Measurements from ENCODE around the gene ZNF655.

Gene ZNF655

GRCh38 chr7:99535667-99536066, 22.8 kb upstream of the ZNF655 start (continued):
- TF ChIP-seq, protein P1, sequence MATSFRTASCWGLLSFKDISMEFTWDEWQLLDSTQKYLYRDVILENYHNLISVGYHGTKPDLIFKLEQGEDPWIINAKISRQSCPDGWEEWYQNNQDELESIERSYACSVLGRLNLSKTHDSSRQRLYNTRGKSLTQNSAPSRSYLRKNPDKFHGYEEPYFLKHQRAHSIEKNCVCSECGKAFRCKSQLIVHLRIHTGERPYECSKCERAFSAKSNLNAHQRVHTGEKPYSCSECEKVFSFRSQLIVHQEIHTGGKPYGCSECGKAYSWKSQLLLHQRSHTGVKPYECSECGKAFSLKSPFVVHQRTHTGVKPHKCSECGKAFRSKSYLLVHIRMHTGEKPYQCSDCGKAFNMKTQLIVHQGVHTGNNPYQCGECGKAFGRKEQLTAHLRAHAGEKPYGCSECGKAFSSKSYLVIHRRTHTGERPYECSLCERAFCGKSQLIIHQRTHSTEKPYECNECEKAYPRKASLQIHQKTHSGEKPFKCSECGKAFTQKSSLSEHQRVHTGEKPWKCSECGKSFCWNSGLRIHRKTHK (tag by site-specific recombination; IDR thresholded peaks at IDR 0.05): no peak
- TF ChIP-seq, protein P2, sequence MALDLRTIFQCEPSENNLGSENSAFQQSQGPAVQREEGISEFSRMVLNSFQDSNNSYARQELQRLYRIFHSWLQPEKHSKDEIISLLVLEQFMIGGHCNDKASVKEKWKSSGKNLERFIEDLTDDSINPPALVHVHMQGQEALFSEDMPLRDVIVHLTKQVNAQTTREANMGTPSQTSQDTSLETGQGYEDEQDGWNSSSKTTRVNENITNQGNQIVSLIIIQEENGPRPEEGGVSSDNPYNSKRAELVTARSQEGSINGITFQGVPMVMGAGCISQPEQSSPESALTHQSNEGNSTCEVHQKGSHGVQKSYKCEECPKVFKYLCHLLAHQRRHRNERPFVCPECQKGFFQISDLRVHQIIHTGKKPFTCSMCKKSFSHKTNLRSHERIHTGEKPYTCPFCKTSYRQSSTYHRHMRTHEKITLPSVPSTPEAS (tag by site-specific recombination; IDR thresholded peaks at IDR 0.05): no peak

GRCh38 chr7:99539213-99539811, 19.1 kb upstream of the ZNF655 start:
- Histone ChIP-seq H3K4me1 (ENCODE audit: control insufficient read depth, insufficient read depth, low read length) (no peaks in the 10 kb centered on the region), H3K9me3 (ENCODE audit: control insufficient read depth, insufficient read depth, low read depth, low read length) (no peaks in the 10 kb centered on the region), H3K4me3 (ENCODE audit: low read depth, low read length) (no peak overlapping the region), H3K27ac (ENCODE audit: extremely low read depth, low read depth, low read length) (no peak overlapping the region), H3K36me3 (ENCODE audit: control insufficient read depth in 2 of 2, insufficient read depth in 1 of 2, low read length in 2 of 2) (no peaks in the 10 kb centered on the region)
- no peak for TF ChIP-seq ZNF214 (tag by site-specific recombination; IDR thresholded peaks at IDR 0.05; ENCODE audit: borderline replicate concordance)
- no peak for TF ChIP-seq INSM2 (tag by site-specific recombination; IDR thresholded peaks at IDR 0.05)
- no peak for TF ChIP-seq KLF16 (tag by site-specific recombination; IDR thresholded peaks at IDR 0.05)
- no peak for TF ChIP-seq SP7 (tag by site-specific recombination; IDR thresholded peaks at IDR 0.05)
- no peak for TF ChIP-seq BCL11B (tag by site-specific recombination; IDR thresholded peaks at IDR 0.05; ENCODE audit: low read depth)
- no peak for TF ChIP-seq MEIS1 (CRISPR knock-in tag; IDR thresholded peaks at IDR 0.05; ENCODE audit: borderline replicate concordance)
- no peak for TF ChIP-seq ZNF174 (tag by site-specific recombination; IDR thresholded peaks at IDR 0.05)
- TF ChIP-seq ZNF114 (tag by site-specific recombination; IDR thresholded peaks at IDR 0.05): no peak
- TF ChIP-seq ZNF777 (tag by site-specific recombination; IDR thresholded peaks at IDR 0.05; ENCODE audit: borderline replicate concordance): no peak
- no peak for TF ChIP-seq ZNF473 (tag by site-specific recombination; IDR thresholded peaks at IDR 0.05)
- no peak for TF ChIP-seq OVOL3 (tag by site-specific recombination; IDR thresholded peaks at IDR 0.05)
- TF ChIP-seq ZNF223 (tag by site-specific recombination; IDR thresholded peaks at IDR 0.05): no peak
- no peak for TF ChIP-seq ZNF324 (tag by site-specific recombination; IDR thresholded peaks at IDR 0.05)
- TF ChIP-seq, protein P3, sequence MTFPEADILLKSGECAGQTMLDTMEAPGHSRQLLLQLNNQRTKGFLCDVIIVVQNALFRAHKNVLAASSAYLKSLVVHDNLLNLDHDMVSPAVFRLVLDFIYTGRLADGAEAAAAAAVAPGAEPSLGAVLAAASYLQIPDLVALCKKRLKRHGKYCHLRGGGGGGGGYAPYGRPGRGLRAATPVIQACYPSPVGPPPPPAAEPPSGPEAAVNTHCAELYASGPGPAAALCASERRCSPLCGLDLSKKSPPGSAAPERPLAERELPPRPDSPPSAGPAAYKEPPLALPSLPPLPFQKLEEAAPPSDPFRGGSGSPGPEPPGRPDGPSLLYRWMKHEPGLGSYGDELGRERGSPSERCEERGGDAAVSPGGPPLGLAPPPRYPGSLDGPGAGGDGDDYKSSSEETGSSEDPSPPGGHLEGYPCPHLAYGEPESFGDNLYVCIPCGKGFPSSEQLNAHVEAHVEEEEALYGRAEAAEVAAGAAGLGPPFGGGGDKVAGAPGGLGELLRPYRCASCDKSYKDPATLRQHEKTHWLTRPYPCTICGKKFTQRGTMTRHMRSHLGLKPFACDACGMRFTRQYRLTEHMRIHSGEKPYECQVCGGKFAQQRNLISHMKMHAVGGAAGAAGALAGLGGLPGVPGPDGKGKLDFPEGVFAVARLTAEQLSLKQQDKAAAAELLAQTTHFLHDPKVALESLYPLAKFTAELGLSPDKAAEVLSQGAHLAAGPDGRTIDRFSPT (tag by site-specific recombination; IDR thresholded peaks at IDR 0.05): no peak
- TF ChIP-seq, protein P4, sequence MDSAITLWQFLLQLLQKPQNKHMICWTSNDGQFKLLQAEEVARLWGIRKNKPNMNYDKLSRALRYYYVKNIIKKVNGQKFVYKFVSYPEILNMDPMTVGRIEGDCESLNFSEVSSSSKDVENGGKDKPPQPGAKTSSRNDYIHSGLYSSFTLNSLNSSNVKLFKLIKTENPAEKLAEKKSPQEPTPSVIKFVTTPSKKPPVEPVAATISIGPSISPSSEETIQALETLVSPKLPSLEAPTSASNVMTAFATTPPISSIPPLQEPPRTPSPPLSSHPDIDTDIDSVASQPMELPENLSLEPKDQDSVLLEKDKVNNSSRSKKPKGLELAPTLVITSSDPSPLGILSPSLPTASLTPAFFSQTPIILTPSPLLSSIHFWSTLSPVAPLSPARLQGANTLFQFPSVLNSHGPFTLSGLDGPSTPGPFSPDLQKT (IDR thresholded peaks at IDR 0.05; ENCODE audit: borderline replicate concordance, low read depth, low read length): no peak
- no peak for TF ChIP-seq ZBTB6 (tag by site-specific recombination; IDR thresholded peaks at IDR 0.05)
- no peak for TF ChIP-seq ZFP41 (tag by site-specific recombination; IDR thresholded peaks at IDR 0.05; ENCODE audit: borderline replicate concordance)
- TF ChIP-seq ZBTB1 (tag by site-specific recombination; IDR thresholded peaks at IDR 0.05): no peak
- TF ChIP-seq ZNF629 (tag by site-specific recombination; IDR thresholded peaks at IDR 0.05): no peak
- TF ChIP-seq ZNF692 (tag by site-specific recombination; IDR thresholded peaks at IDR 0.05): no peak
- CTCF ChIA-PET: no interaction called here
- POLR2A ChIA-PET: interaction anchor here (0.6 kb wide), 1 partner anchor 33 kb away, joined by 3 read pairs; no protein-coding TSS in a partner anchor

Measured in HEK293 (cell line).